Measurements from ENCODE around the gene ADRA2A. TPM values are rescaled to one million over a fixed set of nuclear protein-coding genes. Genes with fewer than 3 reads are reported as not detected.

The ADRA2A gene
- total RNA-seq, 2 experiments from 2014 or later = not detected

GRCh38 chr10:111107846-111108245 lies 31.0 kb downstream of the ADRA2A start:
- Mint-ChIP-seq H3K4me1 (no peaks in the 10 kb centered on the region), H3K27me3 (peaks cover 5% of the 10 kb centered on the region), H3K27ac (no peak overlapping the region), H3K36me3 (ENCODE audit: low read depth) (no peaks in the 10 kb centered on the region), H3K4me3 (no peak overlapping the region), H3K9me3 (no peaks in the 10 kb centered on the region)
- ChIA-PET CTCF (no interaction called here), POLR2A (no interaction called here)
- no peak for DNase-seq

GRCh38 chr10:111108441-111108840 lies 31.6 kb downstream of the ADRA2A start:
- POLR2A ChIA-PET = no interaction called here
- H3K4me1 Mint-ChIP-seq = no peaks in the 10 kb centered on the region
- no peaks in the 10 kb centered on the region for H3K9me3 Mint-ChIP-seq
- CTCF ChIA-PET = no interaction called here
- no peaks in the 10 kb centered on the region for H3K36me3 Mint-ChIP-seq (ENCODE audit: low read depth)
- no peak overlapping the region for H3K27ac Mint-ChIP-seq
- H3K4me3 Mint-ChIP-seq = no peak overlapping the region
- peaks cover 5% of the 10 kb centered on the region for H3K27me3 Mint-ChIP-seq
- DNase-seq = no peak

- peaks cover 8% of the 10 kb centered on the region for H3K4me1 Mint-ChIP-seq
- CTCF ChIA-PET = no interaction called here
Measured at GRCh38 chr10:111109501-111110242, 32.8 kb downstream of the ADRA2A start.

GRCh38 chr10:111110771-111111170 lies 33.9 kb downstream of the ADRA2A start:
- no peaks in the 10 kb centered on the region for H3K36me3 Mint-ChIP-seq (ENCODE audit: low read depth)
- CTCF ChIA-PET = interaction anchor here (1.1 kb wide), 1 partner anchor 34 kb away, joined by 3 read pairs; the partner anchor contains the start of gene ADRA2A
- peaks cover 2% of the 10 kb centered on the region for H3K27me3 Mint-ChIP-seq
- POLR2A ChIA-PET = no interaction called here
- H3K9me3 Mint-ChIP-seq = no peaks in the 10 kb centered on the region
- no peak overlapping the region for H3K27ac Mint-ChIP-seq
- no peak overlapping the region for H3K4me3 Mint-ChIP-seq
- H3K4me1 Mint-ChIP-seq = peaks cover 8% of the 10 kb centered on the region
- no peak for DNase-seq

More at GRCh38 chr10:111109501-111110242, 32.8 kb downstream of the ADRA2A start:
- no peak overlapping the region for H3K27ac Mint-ChIP-seq
- H3K9me3 Mint-ChIP-seq = no peaks in the 10 kb centered on the region
- no peak for DNase-seq
- H3K27me3 Mint-ChIP-seq = peaks cover 2% of the 10 kb centered on the region
- POLR2A ChIA-PET = no interaction called here
- H3K36me3 Mint-ChIP-seq (ENCODE audit: low read depth) = no peaks in the 10 kb centered on the region
- H3K4me3 Mint-ChIP-seq = no peak overlapping the region

- POLR2A ChIA-PET = no interaction called here
- CTCF ChIA-PET = no interaction called here
Measured at GRCh38 chr10:111112333-111112732, 35.5 kb downstream of the ADRA2A start.

GRCh38 chr10:111113238-111113960 lies 36.6 kb downstream of the ADRA2A start:
- Mint-ChIP-seq H3K27ac (no peak overlapping the region), H3K9me3 (no peaks in the 10 kb centered on the region), H3K27me3 (peaks cover 2% of the 10 kb centered on the region), H3K36me3 (ENCODE audit: low read depth) (no peaks in the 10 kb centered on the region), H3K4me3 (no peak overlapping the region), H3K4me1 (peaks cover 8% of the 10 kb centered on the region)
- no peak for DNase-seq
- POLR2A ChIA-PET = no interaction called here
- CTCF ChIA-PET = no interaction called here

More at GRCh38 chr10:111112333-111112732, 35.5 kb downstream of the ADRA2A start:
- no peak overlapping the region for H3K27ac Mint-ChIP-seq
- H3K9me3 Mint-ChIP-seq = no peaks in the 10 kb centered on the region
- H3K4me3 Mint-ChIP-seq = no peak overlapping the region
- DNase-seq = no peak
- peaks cover 2% of the 10 kb centered on the region for H3K27me3 Mint-ChIP-seq
- peaks cover 8% of the 10 kb centered on the region for H3K4me1 Mint-ChIP-seq
- H3K36me3 Mint-ChIP-seq (ENCODE audit: low read depth) = no peaks in the 10 kb centered on the region

GRCh38 chr10:111113961-111114757 lies 37.3 kb downstream of the ADRA2A start:
- no peaks in the 10 kb centered on the region for H3K36me3 Mint-ChIP-seq (ENCODE audit: low read depth)
- POLR2A ChIA-PET = no interaction called here
- CTCF ChIA-PET = no interaction called here
- H3K27me3 Mint-ChIP-seq = peaks cover 2% of the 10 kb centered on the region
- no peaks in the 10 kb centered on the region for H3K9me3 Mint-ChIP-seq
- DNase-seq = no peak
- H3K4me3 Mint-ChIP-seq = no peak overlapping the region
- H3K4me1 Mint-ChIP-seq = peaks cover 8% of the 10 kb centered on the region
- H3K27ac Mint-ChIP-seq = no peak overlapping the region

- no peaks in the 10 kb centered on the region for H3K9me3 Mint-ChIP-seq
- H3K36me3 Mint-ChIP-seq (ENCODE audit: low read depth) = no peaks in the 10 kb centered on the region
- no peak overlapping the region for H3K4me3 Mint-ChIP-seq
- CTCF ChIA-PET = no interaction called here
- H3K4me1 Mint-ChIP-seq = peaks cover 8% of the 10 kb centered on the region
- peaks cover 2% of the 10 kb centered on the region for H3K27me3 Mint-ChIP-seq
- POLR2A ChIA-PET = no interaction called here
- DNase-seq = no peak
- H3K27ac Mint-ChIP-seq = no peak overlapping the region
Measured at GRCh38 chr10:111114758-111115500, 38.1 kb downstream of the ADRA2A start.

GRCh38 chr10:111116211-111116610 lies 39.4 kb downstream of the ADRA2A start:
- Mint-ChIP-seq H3K27ac (no peak overlapping the region), H3K27me3 (peaks cover 4% of the 10 kb centered on the region), H3K9me3 (no peaks in the 10 kb centered on the region), H3K4me1 (peaks cover 8% of the 10 kb centered on the region), H3K36me3 (ENCODE audit: low read depth) (no peaks in the 10 kb centered on the region), H3K4me3 (no peak overlapping the region)
- no peak for DNase-seq
- POLR2A ChIA-PET = no interaction called here
- CTCF ChIA-PET = no interaction called here

- Mint-ChIP-seq H3K4me1 (peaks cover 8% of the 10 kb centered on the region), H3K9me3 (no peaks in the 10 kb centered on the region), H3K36me3 (ENCODE audit: low read depth) (no peaks in the 10 kb centered on the region), H3K4me3 (no peak overlapping the region), H3K27me3 (peaks cover 4% of the 10 kb centered on the region), H3K27ac (no peak overlapping the region)
- no peak for DNase-seq
- POLR2A ChIA-PET = no interaction called here
- CTCF ChIA-PET = no interaction called here
Measured at GRCh38 chr10:111116762-111117445, 40.1 kb downstream of the ADRA2A start.

GRCh38 chr10:111117528-111118277 lies 40.9 kb downstream of the ADRA2A start:
- DNase-seq = no peak
- POLR2A ChIA-PET = no interaction called here
- H3K4me1 Mint-ChIP-seq = peaks cover 8% of the 10 kb centered on the region
- no peak overlapping the region for H3K27ac Mint-ChIP-seq
- H3K4me3 Mint-ChIP-seq = no peak overlapping the region
- CTCF ChIA-PET = no interaction called here
- H3K9me3 Mint-ChIP-seq = no peaks in the 10 kb centered on the region
- peaks cover 4% of the 10 kb centered on the region for H3K27me3 Mint-ChIP-seq
- H3K36me3 Mint-ChIP-seq (ENCODE audit: low read depth) = no peaks in the 10 kb centered on the region

GRCh38 chr10:111118758-111119157 lies 41.9 kb downstream of the ADRA2A start:
- no peak overlapping the region for H3K27ac Mint-ChIP-seq
- no peaks in the 10 kb centered on the region for H3K9me3 Mint-ChIP-seq
- no peak overlapping the region for H3K4me3 Mint-ChIP-seq
- H3K36me3 Mint-ChIP-seq (ENCODE audit: low read depth) = no peaks in the 10 kb centered on the region
- H3K27me3 Mint-ChIP-seq = peaks cover 4% of the 10 kb centered on the region
- CTCF ChIA-PET = no interaction called here
- no peak for DNase-seq
- POLR2A ChIA-PET = no interaction called here
- H3K4me1 Mint-ChIP-seq = peaks cover 8% of the 10 kb centered on the region
